Upper lobe of right lung (tissue), 1 donor: ENCODE measurements around the gene PLAAT2. TPM values are rescaled to one million over a fixed set of nuclear protein-coding genes. Genes with fewer than 3 reads are reported as not detected.
"Not testable (repeated sequence)": the region's sequence is repeated elsewhere in the genome, so short reads cannot be mapped to it uniquely, and the experiment has no call there.

ENCODE experiments used
- ATAC-seq: fragments of 200-7000 bp; cut with Tn5 transposase; one replicate; pipeline ENCODE4 v1.9.1; 2020; ENCODE audit warnings: mild to moderate bottlenecking, moderate library complexity
- DNase-seq: peaks from one replicate; pipeline ENCODE4 v3.0.0-alpha.2; 2020
- H3K27ac ChIP-seq: fragments of 200-600 bp; one replicate; pipeline ENCODE4 v1.8.0; 2022
- H3K27me3 ChIP-seq: fragments of 200-600 bp; one replicate; pipeline ENCODE4 v1.8.0; 2022; ENCODE audit warnings: mild to moderate bottlenecking
- H3K36me3 ChIP-seq: fragments of 200-600 bp; one replicate; pipeline ENCODE4 v1.8.0; 2022
- H3K4me1 ChIP-seq: fragments of 200-600 bp; one replicate; pipeline ENCODE4 v1.8.0; 2022
- H3K4me3 ChIP-seq: fragments of 200-600 bp; one replicate; pipeline ENCODE4 v1.8.0; 2022; ENCODE audit warnings: mild to moderate bottlenecking
- H3K9me3 ChIP-seq: fragments of 200-600 bp; one replicate; pipeline ENCODE4 v1.8.0; 2022
- intact Hi-C: fragments of 100-400 bp; cut with DNase I; formaldehyde crosslinking; loops from one replicate; pipeline ENCODE4 v1.11.0; 2022
- total RNA-seq: library from RNA; stranded (reverse); fragmentation: NEBNext Ultra II Directional; extraction: Animal tissue kit (Norgen Biotek cat#: 25700); gene quantifications from one replicate; pipeline ENCODE4 v1.2.1, GENCODE V29; 2021
- TF ChIP-seq, protein P1 (sequence below): fragments of 200-600 bp; IDR thresholded peaks from one replicate; pipeline ENCODE4 v1.8.0; 2022; ENCODE audit warnings: antibody characterized with exemption
- donor health status: DM: no; HTN: yes; CAD: no; lungs with severe emphysema.

PLAAT2 gene
- total RNA-seq, 1 donor from 2014 or later = 4.2 TPM

DNA sequence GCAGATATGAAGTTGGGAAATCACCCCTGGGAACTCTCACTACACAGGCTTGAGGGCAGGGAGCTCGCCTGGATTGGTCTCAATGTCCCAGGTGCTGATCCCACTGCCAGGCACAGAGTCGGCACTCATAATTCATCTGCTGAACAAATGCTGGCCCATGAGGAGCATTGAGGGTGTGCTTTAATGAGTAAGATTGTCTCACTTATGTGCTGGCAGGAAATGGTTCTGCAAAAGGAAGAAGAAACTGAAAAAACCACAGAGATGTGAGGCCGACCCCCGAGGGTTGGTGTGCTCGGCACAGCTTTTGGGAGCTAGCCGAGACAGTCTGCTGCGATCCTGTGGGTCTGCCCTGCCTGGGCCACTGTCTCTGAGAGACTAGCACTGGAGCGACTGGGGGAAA is 9.4 kb downstream of the PLAAT2 start:
- peak overlapping the region; percentile 47 for H3K27ac ChIP-seq
- ATAC-seq = peak; percentile 69
- intact Hi-C loops = no loop called here

DNA sequence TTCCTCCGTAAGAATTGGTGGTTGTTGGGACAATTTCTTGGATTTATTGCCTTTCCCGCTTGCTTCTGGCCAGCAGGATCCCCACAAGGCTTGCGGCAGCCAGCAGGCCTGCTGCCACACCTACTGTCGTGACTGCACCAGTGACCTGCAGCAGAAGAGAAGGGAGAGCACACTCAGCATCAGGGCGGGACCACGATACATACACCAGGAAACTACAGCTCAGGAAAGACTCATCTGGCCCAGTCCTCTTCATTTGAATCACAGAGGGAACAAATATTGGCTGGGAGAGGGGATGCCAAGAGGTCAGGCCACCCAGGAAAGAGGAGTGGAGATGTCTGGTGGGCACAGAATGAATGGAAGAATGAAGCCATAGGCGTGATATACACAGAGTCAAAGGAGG is 10.3 kb downstream of the PLAAT2 start:
- H3K4me1 ChIP-seq = peaks cover 6% of the 10 kb centered on the region
- H3K36me3 ChIP-seq = no peaks in the 10 kb centered on the region
- DNase-seq = no peak
- TF ChIP-seq, protein P1, sequence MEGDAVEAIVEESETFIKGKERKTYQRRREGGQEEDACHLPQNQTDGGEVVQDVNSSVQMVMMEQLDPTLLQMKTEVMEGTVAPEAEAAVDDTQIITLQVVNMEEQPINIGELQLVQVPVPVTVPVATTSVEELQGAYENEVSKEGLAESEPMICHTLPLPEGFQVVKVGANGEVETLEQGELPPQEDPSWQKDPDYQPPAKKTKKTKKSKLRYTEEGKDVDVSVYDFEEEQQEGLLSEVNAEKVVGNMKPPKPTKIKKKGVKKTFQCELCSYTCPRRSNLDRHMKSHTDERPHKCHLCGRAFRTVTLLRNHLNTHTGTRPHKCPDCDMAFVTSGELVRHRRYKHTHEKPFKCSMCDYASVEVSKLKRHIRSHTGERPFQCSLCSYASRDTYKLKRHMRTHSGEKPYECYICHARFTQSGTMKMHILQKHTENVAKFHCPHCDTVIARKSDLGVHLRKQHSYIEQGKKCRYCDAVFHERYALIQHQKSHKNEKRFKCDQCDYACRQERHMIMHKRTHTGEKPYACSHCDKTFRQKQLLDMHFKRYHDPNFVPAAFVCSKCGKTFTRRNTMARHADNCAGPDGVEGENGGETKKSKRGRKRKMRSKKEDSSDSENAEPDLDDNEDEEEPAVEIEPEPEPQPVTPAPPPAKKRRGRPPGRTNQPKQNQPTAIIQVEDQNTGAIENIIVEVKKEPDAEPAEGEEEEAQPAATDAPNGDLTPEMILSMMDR = no peak
- H3K27me3 ChIP-seq = no peaks in the 10 kb centered on the region
- no peaks in the 10 kb centered on the region for H3K9me3 ChIP-seq
- no peak overlapping the region for H3K27ac ChIP-seq
- no peak overlapping the region for H3K4me3 ChIP-seq
- intact Hi-C loops = no loop called here
- no peak for ATAC-seq

More for the DNA sequence above, 9.4 kb downstream of the PLAAT2 start:
- peaks cover 6% of the 10 kb centered on the region for H3K4me1 ChIP-seq
- H3K4me3 ChIP-seq = no peak overlapping the region
- H3K9me3 ChIP-seq = no peaks in the 10 kb centered on the region
- no peak for DNase-seq
- no peaks in the 10 kb centered on the region for H3K36me3 ChIP-seq
- TF ChIP-seq, protein P1 = no peak
- no peaks in the 10 kb centered on the region for H3K27me3 ChIP-seq

DNA sequence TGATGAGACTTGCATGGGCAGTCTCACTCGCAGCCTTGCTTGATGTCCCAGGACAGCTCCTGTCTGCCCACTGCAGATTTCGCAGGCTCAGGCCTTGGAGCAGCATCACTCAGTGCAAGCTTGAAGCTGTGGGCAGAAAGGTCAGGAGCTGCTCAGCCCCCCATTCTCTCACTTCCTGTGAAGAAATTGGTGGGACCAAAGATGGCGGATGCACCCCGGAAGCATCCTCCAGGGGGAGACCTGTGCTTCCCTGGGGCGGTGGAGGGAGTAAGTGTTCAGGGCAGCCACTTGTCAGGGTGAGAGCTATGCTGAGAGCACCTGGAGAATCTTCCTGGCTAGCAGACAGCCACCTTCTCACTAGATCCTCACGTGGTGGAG is 11.3 kb downstream of the PLAAT2 start:
- intact Hi-C loops = no loop called here
- ATAC-seq = no peak
- no peaks in the 10 kb centered on the region for H3K27me3 ChIP-seq
- H3K27ac ChIP-seq = no peak overlapping the region
- TF ChIP-seq, protein P1 = no peak
- H3K4me1 ChIP-seq = peaks cover 6% of the 10 kb centered on the region
- peaks cover under 1% of the 10 kb centered on the region for H3K36me3 ChIP-seq
- DNase-seq = no peak
- H3K9me3 ChIP-seq = no peaks in the 10 kb centered on the region
- no peak overlapping the region for H3K4me3 ChIP-seq

DNA sequence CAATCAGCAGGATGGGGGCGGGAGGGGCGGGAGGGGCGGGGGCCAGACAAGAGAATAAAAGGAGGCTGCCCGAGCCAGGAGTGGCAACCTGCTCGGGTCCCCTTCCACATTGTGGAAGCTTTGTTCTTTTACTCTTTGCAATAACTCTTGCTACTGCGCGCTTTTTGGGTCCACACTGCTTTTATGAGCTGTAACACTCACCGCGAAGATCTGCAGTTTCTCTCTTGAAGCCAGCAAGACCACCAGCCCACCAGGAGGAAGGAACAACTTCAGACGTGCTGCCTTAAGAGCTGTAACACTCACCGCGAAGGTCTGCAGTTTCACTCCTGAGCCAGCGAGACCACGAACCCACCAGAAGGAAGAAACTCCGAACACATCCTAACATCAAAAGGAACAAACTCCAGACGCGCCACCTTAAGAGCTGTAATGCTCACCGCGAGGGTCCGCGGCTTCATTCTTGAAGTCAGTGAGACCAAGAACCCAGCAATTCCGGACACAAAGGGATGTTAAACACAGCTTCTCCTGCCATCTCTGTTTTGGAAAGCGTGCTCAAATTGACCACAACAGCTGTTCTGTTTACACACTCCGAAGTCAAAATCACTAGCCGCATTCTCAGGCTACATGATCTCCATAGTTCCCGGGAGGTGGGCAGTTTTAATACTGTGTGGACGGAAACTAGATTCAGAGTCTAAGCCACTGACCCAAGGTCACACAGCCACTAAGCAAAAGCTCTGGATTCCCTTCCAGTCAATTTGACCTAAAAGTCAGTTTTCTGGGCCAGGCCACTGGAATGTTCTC is 11.9 kb downstream of the PLAAT2 start:
- H3K36me3 ChIP-seq = peaks cover 7% of the 10 kb centered on the region
- peaks cover 6% of the 10 kb centered on the region for H3K4me1 ChIP-seq
- DNase-seq (no peak), ATAC-seq (no peak)
- no peak overlapping the region for H3K4me3 ChIP-seq
- H3K27me3 ChIP-seq = no peaks in the 10 kb centered on the region
- TF ChIP-seq, protein P1 = no peak
- H3K27ac ChIP-seq = no peak overlapping the region
- intact Hi-C loops = no loop called here
- H3K9me3 ChIP-seq = no peaks in the 10 kb centered on the region

DNA sequence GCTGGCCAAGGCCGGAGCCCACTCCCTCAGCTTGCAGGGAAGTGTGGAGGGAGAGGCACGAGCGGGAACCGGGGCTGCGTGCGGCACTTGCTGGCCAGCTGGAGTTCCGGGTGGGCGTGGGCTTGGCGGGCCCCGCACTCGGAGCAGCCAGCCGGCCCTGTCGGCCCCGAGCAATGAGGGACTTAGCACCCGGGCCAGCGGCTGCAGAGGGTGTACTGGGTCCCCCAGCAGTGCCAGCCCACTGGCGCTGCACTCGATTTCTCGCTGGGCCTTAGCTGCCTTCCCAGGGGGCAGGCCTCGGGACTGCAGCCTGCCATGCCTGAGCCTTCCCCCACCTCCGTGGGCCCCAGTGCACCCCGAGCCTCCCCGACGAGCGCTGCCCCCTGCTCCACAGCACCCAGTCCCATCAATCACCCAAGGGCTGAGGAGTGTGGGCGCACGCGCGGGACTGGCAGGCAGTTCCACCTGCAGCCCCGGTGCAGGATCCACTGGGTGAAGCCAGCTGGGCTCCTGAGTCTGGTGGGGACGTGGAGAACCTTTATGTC is 13.0 kb downstream of the PLAAT2 start:
- intact Hi-C loops, ATAC-seq, H3K4me1 ChIP-seq, H3K27me3 ChIP-seq, H3K27ac ChIP-seq, H3K4me3 ChIP-seq, H3K9me3 ChIP-seq, DNase-seq: not testable (repeated sequence)
- H3K36me3 ChIP-seq = peaks cover 14% of the 10 kb centered on the region

DNA sequence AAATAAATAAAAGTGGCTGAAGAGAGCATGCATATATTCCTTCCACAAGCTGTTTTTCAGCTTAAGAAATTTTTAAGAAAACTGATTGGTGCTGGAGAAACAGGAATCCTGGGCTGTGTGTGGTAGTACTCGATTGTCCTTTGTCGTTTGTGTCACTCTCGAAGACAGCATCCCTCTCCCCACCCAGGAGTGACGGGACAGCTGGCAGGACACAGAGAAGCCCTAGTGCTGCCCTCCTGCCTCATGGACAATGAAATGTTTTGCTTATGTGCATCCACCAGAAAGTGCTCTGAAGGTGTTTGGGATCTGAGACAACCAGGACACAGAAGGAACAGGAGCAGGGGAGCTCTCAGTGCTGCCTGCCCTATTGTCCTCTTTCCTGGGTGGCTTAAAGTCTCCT is 13.8 kb downstream of the PLAAT2 start:
- intact Hi-C loops = no loop called here
- TF ChIP-seq, protein P1 = no peak

More for the DNA sequence above, 13.8 kb downstream of the PLAAT2 start:
- DNase-seq (no peak), ATAC-seq (no peak)
- H3K27ac ChIP-seq = no peak overlapping the region
- peaks cover 6% of the 10 kb centered on the region for H3K4me1 ChIP-seq
- H3K4me3 ChIP-seq = no peak overlapping the region
- no peaks in the 10 kb centered on the region for H3K27me3 ChIP-seq
- peaks cover 23% of the 10 kb centered on the region for H3K36me3 ChIP-seq
- no peaks in the 10 kb centered on the region for H3K9me3 ChIP-seq
